GM12801 (cell line): ENCODE measurements around the gene GSTP1.

Experiments
- CTCF ChIP-seq: IDR thresholded peaks from one replicate; pipeline ENCODE4 v1.5.1; 2011; ENCODE audit warnings: control low read depth; ENCODE audit not compliant: insufficient read length; ENCODE audit errors: extremely low read depth

Gene GSTP1

GRCh38 chr11:67583247-67584204 lies at the start of gene GSTP1:
TSS of gene GSTP1 (plus strand) at chr11:67583812. CDS start at chr11:67583844, 32 bp downstream.
- no peak for TF ChIP-seq CTCF

GRCh38 chr11:67534070-67534679 lies 49.4 kb upstream of the GSTP1 start:
- no peak for TF ChIP-seq CTCF

GRCh38 chr11:67535561-67535960 lies 48.1 kb upstream of the GSTP1 start:
- no peak for TF ChIP-seq CTCF

GRCh38 chr11:67538306-67538705 lies 45.3 kb upstream of the GSTP1 start:
- TF ChIP-seq CTCF = no peak

- TF ChIP-seq CTCF = no peak
Observed at GRCh38 chr11:67538823-67539505, 44.6 kb upstream of the GSTP1 start.

- TF ChIP-seq CTCF = no peak
Observed at GRCh38 chr11:67539550-67539949, 44.1 kb upstream of the GSTP1 start.

- TF ChIP-seq CTCF = no peak
Observed at GRCh38 chr11:67541198-67541597, 42.4 kb upstream of the GSTP1 start.
